ENCODE results near the gene CLEC4E. TPM values are rescaled to one million over a fixed set of nuclear protein-coding genes. Genes with fewer than 3 reads are reported as not detected.

CLEC4E gene
- total and polyA plus RNA-seq, 7 donors, result 0.46 to 5.4 (median 2.0) TPM

DNA sequence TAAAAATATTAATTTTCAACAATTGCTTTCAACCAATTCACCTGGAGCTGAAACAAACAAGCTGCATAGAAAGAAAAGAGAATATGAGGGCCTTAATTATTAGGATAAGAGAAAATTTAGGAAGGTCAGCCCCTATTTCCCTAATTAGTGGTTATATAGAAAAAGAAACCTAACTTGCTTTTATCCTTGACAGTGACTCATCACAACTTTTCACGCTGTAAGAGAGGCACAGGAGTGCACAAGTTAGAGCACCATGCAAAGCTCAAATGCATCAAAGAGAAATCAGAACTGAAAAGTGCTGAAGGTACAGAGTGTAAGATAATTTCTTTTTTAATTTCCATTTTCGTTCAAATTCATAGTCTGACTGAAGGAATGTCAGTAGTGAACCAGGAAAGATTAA, 22.7 kb downstream of the CLEC4E start:
- Histone ChIP-seq H3K27ac (no peak overlapping the region), H3K9me3 (no peaks in the 10 kb centered on the region), H3K27me3 (no peaks in the 10 kb centered on the region), H3K36me3 (no peaks in the 10 kb centered on the region), H3K4me1 (no peaks in the 10 kb centered on the region), H3K4me3 (no peak overlapping the region)
- intact Hi-C loops (cut with DNase I), result no loop called here
- WGBS, 2 donors, result 63 to 75% methylated on average over 2 of the region's 2 CpGs
- no peak for TF ChIP-seq EP300 (IDR thresholded peaks at IDR 0.05)
- TF ChIP-seq POLR2AphosphoS5 (IDR thresholded peaks at IDR 0.05), result no peak
- TF ChIP-seq POLR2A (IDR thresholded peaks at IDR 0.05), result no peak
- TF ChIP-seq CTCF (IDR thresholded peaks at IDR 0.05), result no peak
- no peak for DNase-seq

DNA sequence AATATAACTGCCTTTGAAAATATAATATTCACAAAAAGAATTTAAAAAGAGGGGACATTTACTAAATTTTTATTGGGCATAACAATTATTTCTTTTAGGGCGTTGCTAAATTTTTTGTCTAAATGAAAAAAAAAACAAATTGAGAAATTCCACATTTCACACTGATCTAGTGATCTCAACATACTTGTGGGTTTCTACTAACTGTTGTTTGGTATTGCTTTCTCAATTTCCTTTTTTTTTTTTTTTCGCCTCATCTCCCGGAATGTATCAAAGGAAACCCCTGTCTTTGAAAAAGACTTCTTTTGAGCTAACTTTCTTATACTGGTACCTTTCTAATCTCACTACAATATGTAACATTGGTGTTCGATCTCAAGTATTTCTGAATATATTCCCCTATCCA, 27.4 kb downstream of the CLEC4E start, which contains the start of gene CLEC4D:
Gene CLEC4D (plus strand): TSS at position 248 of the 400 bp plus-strand sequence. CDS start 230 bp downstream, outside the sequence.
- no peaks in the 10 kb centered on the region for H3K36me3 ChIP-seq
- no peak for DNase-seq
- intact Hi-C loops (cut with DNase I), result no loop called here
- no peaks in the 10 kb centered on the region for H3K4me1 ChIP-seq
- H3K27me3 ChIP-seq, result no peaks in the 10 kb centered on the region
- no peak within 1 kb of the TSS for H3K27ac ChIP-seq
- no peaks in the 10 kb centered on the region for H3K9me3 ChIP-seq
- 85 to 86% methylated on average over 4 of the region's 4 CpGs for WGBS, 2 donors
- no peak within 1 kb of the TSS for H3K4me3 ChIP-seq
- no peak for TF ChIP-seq POLR2AphosphoS5 (IDR thresholded peaks at IDR 0.05)

GRCh38 chr12:8508910-8509841, 31.5 kb downstream of the CLEC4E start:
- H3K27me3 ChIP-seq, result no peaks in the 10 kb centered on the region
- intact Hi-C loops (cut with DNase I), result no loop called here
- no peaks in the 10 kb centered on the region for H3K36me3 ChIP-seq
- WGBS, 2 donors, result 63 to 65% methylated on average over 12 of the region's 12 CpGs
- H3K27ac ChIP-seq, result no peak overlapping the region
- no peaks in the 10 kb centered on the region for H3K9me3 ChIP-seq
- no peaks in the 10 kb centered on the region for H3K4me1 ChIP-seq
- DNase-seq, result no peak
- TF ChIP-seq POLR2AphosphoS5 (IDR thresholded peaks at IDR 0.05) (no peak), CTCF (IDR thresholded peaks at IDR 0.05) (no peak), EP300 (IDR thresholded peaks at IDR 0.05) (no peak), POLR2A (IDR thresholded peaks at IDR 0.05) (no peak)
- no peak overlapping the region for H3K4me3 ChIP-seq

GRCh38 chr12:8508223-8508622, 32.5 kb downstream of the CLEC4E start:
- no peaks in the 10 kb centered on the region for H3K27me3 ChIP-seq
- no peak overlapping the region for H3K4me3 ChIP-seq
- no peak for DNase-seq
- no peaks in the 10 kb centered on the region for H3K36me3 ChIP-seq
- H3K27ac ChIP-seq, result no peak overlapping the region
- no peaks in the 10 kb centered on the region for H3K4me1 ChIP-seq
- intact Hi-C loops (cut with DNase I), result no loop called here
- TF ChIP-seq POLR2A (IDR thresholded peaks at IDR 0.05), result no peak
- TF ChIP-seq POLR2AphosphoS5 (IDR thresholded peaks at IDR 0.05), result no peak
- no peak for TF ChIP-seq EP300 (IDR thresholded peaks at IDR 0.05)
- no peak for TF ChIP-seq CTCF (IDR thresholded peaks at IDR 0.05)
- H3K9me3 ChIP-seq, result no peaks in the 10 kb centered on the region
- WGBS, 2 donors, result 76 to 85% methylated on average over 3 of the region's 3 CpGs

DNA sequence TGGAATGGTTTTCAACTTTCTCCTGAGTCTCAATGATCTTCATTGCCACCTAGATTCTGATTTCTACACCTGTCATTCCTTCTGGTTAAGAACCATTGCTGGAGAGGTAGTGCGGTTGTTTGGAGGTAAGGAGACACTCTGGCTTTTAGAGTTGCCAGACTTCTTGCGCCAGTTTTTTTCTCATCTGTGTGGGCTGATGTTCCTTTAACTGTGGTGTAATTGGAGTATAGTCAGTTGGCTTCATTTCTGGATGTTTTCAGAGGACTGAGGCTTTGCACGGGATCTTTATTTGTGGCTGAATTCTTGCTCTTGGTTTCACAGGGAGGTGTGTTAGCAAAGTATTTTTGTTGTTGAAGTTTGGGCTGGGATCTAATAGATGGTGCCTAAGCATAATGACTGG, 33.1 kb downstream of the CLEC4E start:
- Histone ChIP-seq H3K4me1 (no peaks in the 10 kb centered on the region), H3K27me3 (no peaks in the 10 kb centered on the region), H3K9me3 (no peaks in the 10 kb centered on the region), H3K27ac (no peak overlapping the region), H3K36me3 (no peaks in the 10 kb centered on the region), H3K4me3 (no peak overlapping the region)
- intact Hi-C loops (cut with DNase I), result no loop called here
- 84 to 94% methylated on average over 3 of the region's 3 CpGs for WGBS, 2 donors
- DNase-seq, result no peak
- TF ChIP-seq POLR2A (IDR thresholded peaks at IDR 0.05), result no peak
- TF ChIP-seq CTCF (IDR thresholded peaks at IDR 0.05), result no peak
- no peak for TF ChIP-seq POLR2AphosphoS5 (IDR thresholded peaks at IDR 0.05)
- no peak for TF ChIP-seq EP300 (IDR thresholded peaks at IDR 0.05)

All from sigmoid colon (tissue), 7 donors.